H1 (cell line): Measurements from ENCODE around the gene SLC24A3.

ENCODE experiments used
- CEBPB ChIP-seq: IDR thresholded peaks from 2 replicates; pipeline ENCODE4 v1.6.1; 2012; ENCODE audit warnings: low read depth, low read length
- CHD1 ChIP-seq: IDR thresholded peaks from 2 replicates; pipeline ENCODE4 v1.6.1; 2012; ENCODE audit warnings: low read depth, low read length, improper control_type of control experiment
- CTCF ChIP-seq, 3 experiments: IDR thresholded peaks; 1 replicate in 2 of 3; 2 replicates in 1 of 3; pipeline versions ENCODE4 v1.5.1 to v1.6.1; 2011; ENCODE audit warnings: low read length in 3 of 3, mild to moderate bottlenecking in 3 of 3, inconsistent platforms in 2 of 3, low read depth in 1 of 3, moderate library complexity in 1 of 3; ENCODE audit not compliant: insufficient read depth in 1 of 3; ENCODE audit errors: control extremely low read depth in 1 of 3

DNA sequence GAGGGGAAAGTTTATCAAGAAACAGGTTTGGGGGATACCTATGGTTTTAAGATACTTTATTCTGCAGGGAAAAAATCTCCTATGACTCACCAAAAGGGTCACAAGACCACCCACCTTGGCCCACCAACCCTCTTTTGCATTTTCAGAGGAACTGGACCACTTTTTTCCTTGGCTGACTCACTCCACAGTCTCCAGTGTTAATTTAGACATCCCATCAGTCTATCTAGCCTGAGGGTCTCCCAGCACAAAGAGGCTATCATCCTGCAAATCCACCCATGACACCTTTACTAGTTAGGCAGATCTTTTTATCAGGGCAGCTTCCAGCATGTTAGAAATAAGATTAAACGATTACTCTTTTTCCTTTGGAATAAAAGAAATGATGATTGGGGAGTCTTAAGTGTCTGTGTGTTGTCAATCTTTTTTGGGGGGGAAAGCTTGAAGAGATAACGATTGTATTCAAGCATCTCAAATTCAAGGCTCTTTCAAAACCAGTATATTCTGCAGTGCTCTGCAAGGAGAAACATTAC lies 407.5 kb downstream of the SLC24A3 start:
- no peak for TF ChIP-seq CEBPB
- TF ChIP-seq CTCF (IDR thresholded peaks at IDR 0.05; ENCODE audit: control extremely low read depth in 1 of 3, insufficient read depth in 1 of 3, low read depth in 1 of 3, low read length in 3 of 3), result no peak
- TF ChIP-seq CHD1, result no peak
